Measurements from ENCODE around the gene COL4A3. TPM values are rescaled to one million over a fixed set of nuclear protein-coding genes. Genes with fewer than 3 reads are reported as not detected.

COL4A3 gene
- total RNA-seq, 4 donors from 2014 or later = under 0.01 to 67.7 (median 10.2) TPM

- no peak for DNase-seq
- Histone ChIP-seq H3K27ac (no peak overlapping the region), H3K4me1 (no peaks in the 10 kb centered on the region), H3K9me3 (no peaks in the 10 kb centered on the region), H3K27me3 (no peaks in the 10 kb centered on the region), H3K36me3 (no peaks in the 10 kb centered on the region), H3K4me3 (no peak overlapping the region)
- TF ChIP-seq POLR2A (IDR thresholded peaks at IDR 0.05) = no peak
- no peak for TF ChIP-seq CTCF (IDR thresholded peaks at IDR 0.05)
Observed at GRCh38 chr2:227204452-227204851, 40.0 kb downstream of the COL4A3 start.

GRCh38 chr2:227205701-227206100, 41.3 kb downstream of the COL4A3 start:
- no peaks in the 10 kb centered on the region for H3K9me3 ChIP-seq
- no peak overlapping the region for H3K4me3 ChIP-seq
- H3K36me3 ChIP-seq = no peaks in the 10 kb centered on the region
- H3K4me1 ChIP-seq = no peaks in the 10 kb centered on the region
- no peak overlapping the region for H3K27ac ChIP-seq
- H3K27me3 ChIP-seq = no peaks in the 10 kb centered on the region
- DNase-seq = no peak
- TF ChIP-seq POLR2A (IDR thresholded peaks at IDR 0.05) = no peak
- TF ChIP-seq CTCF (IDR thresholded peaks at IDR 0.05) = no peak

GRCh38 chr2:227206406-227206805, 42.0 kb downstream of the COL4A3 start:
- H3K9me3 ChIP-seq = no peaks in the 10 kb centered on the region
- no peak overlapping the region for H3K4me3 ChIP-seq
- DNase-seq = no peak
- H3K4me1 ChIP-seq = no peaks in the 10 kb centered on the region
- no peak overlapping the region for H3K27ac ChIP-seq
- H3K27me3 ChIP-seq = no peaks in the 10 kb centered on the region
- H3K36me3 ChIP-seq = no peaks in the 10 kb centered on the region
- TF ChIP-seq POLR2A (IDR thresholded peaks at IDR 0.05) = no peak
- TF ChIP-seq CTCF (IDR thresholded peaks at IDR 0.05) = no peak

GRCh38 chr2:227207573-227207972, 43.1 kb downstream of the COL4A3 start:
- Histone ChIP-seq H3K27me3 (no peaks in the 10 kb centered on the region), H3K4me1 (no peaks in the 10 kb centered on the region), H3K27ac (no peak overlapping the region), H3K36me3 (no peaks in the 10 kb centered on the region), H3K9me3 (no peaks in the 10 kb centered on the region), H3K4me3 (no peak overlapping the region)
- TF ChIP-seq POLR2A (IDR thresholded peaks at IDR 0.05) (no peak), CTCF (IDR thresholded peaks at IDR 0.05) (no peak)
- DNase-seq = no peak

- DNase-seq = no peak
- Histone ChIP-seq H3K36me3 (no peaks in the 10 kb centered on the region), H3K4me1 (no peaks in the 10 kb centered on the region), H3K27me3 (no peaks in the 10 kb centered on the region), H3K4me3 (no peak overlapping the region), H3K27ac (no peak overlapping the region), H3K9me3 (no peaks in the 10 kb centered on the region)
- no peak for TF ChIP-seq POLR2A (IDR thresholded peaks at IDR 0.05)
- TF ChIP-seq CTCF (IDR thresholded peaks at IDR 0.05) = no peak
Observed at GRCh38 chr2:227214622-227215041, 50.2 kb downstream of the COL4A3 start.

Measured in Peyer's patch (tissue), 4 donors.